ENCODE results near the gene PRDM7. TPM values are rescaled to one million over a fixed set of nuclear protein-coding genes. Genes with fewer than 3 reads are reported as not detected.

PRDM7 gene
- total RNA-seq, 4 donors from 2014 or later = not detected

GRCh38 chr16:90028985-90029384 lies 48.1 kb downstream of the PRDM7 start:
- Histone ChIP-seq H3K27ac (no peak overlapping the region), H3K27me3 (no peaks in the 10 kb centered on the region), H3K36me3 (peaks cover 0 to 63% (median 7%) of the 10 kb centered on the region in 3 donors), H3K9me3 (no peaks in the 10 kb centered on the region), H3K4me1 (peaks cover 0 to 3% (median 0%) of the 10 kb centered on the region in 3 donors), H3K4me3 (no peak overlapping the region)
- 87 to 100% methylated on average over 6 to 8 of the region's 12 CpGs for WGBS, 2 donors
- TF ChIP-seq POLR2A (IDR thresholded peaks at IDR 0.05) (no peak), CTCF (IDR thresholded peaks at IDR 0.05) (no peak)
- intact Hi-C loops (cut with DNase I) = no loop called here
- DNase-seq = no peak

- WGBS, 2 donors = 90 to 92% methylated on average over 9 to 15 of the region's 17 CpGs
- H3K27ac ChIP-seq = no peak overlapping the region
- no peak for DNase-seq
- no peak for TF ChIP-seq CTCF (IDR thresholded peaks at IDR 0.05)
- TF ChIP-seq POLR2A (IDR thresholded peaks at IDR 0.05) = no peak
- H3K9me3 ChIP-seq = no peaks in the 10 kb centered on the region
- intact Hi-C loops (cut with DNase I) = no loop called here
- no peaks in the 10 kb centered on the region for H3K27me3 ChIP-seq
- H3K4me3 ChIP-seq = no peak overlapping the region
- H3K4me1 ChIP-seq = peaks cover 6 to 16% (median 10%) of the 10 kb centered on the region in 3 donors
- H3K36me3 ChIP-seq = peaks cover 0 to 49% (median 7%) of the 10 kb centered on the region in 3 donors
These were observed 49.5 kb downstream of the PRDM7 start for GRCh38 chr16:90027611-90028010.

- peaks cover 10 to 23% (median 11%) of the 10 kb centered on the region in 3 donors for H3K4me1 ChIP-seq
- H3K27me3 ChIP-seq = no peaks in the 10 kb centered on the region
- H3K4me3 ChIP-seq = no peak overlapping the region
- WGBS, 2 donors = 62 to 74% methylated on average over 8 of the region's 8 CpGs
- peaks cover 0 to 35% (median 0%) of the 10 kb centered on the region in 3 donors for H3K36me3 ChIP-seq
- DNase-seq = no peak
- intact Hi-C loops (cut with DNase I) = no loop called here
- TF ChIP-seq CTCF (IDR thresholded peaks at IDR 0.05) (no peak), POLR2A (IDR thresholded peaks at IDR 0.05) (no peak)
- H3K27ac ChIP-seq = no peak overlapping the region
- H3K9me3 ChIP-seq = no peaks in the 10 kb centered on the region
These were observed 51.0 kb downstream of the PRDM7 start for GRCh38 chr16:90026135-90026534.

GRCh38 chr16:90023078-90023447 lies 54.1 kb downstream of the PRDM7 start:
- no peaks in the 10 kb centered on the region for H3K9me3 ChIP-seq
- DNase-seq = no peak
- intact Hi-C loops (cut with DNase I) = no loop called here
- peak overlapping the region; percentile 64 to 82 (median 75) for H3K27ac ChIP-seq
- peaks cover 26 to 49% (median 26%) of the 10 kb centered on the region in 3 donors for H3K4me1 ChIP-seq
- peaks cover 0 to 9% (median 0%) of the 10 kb centered on the region in 4 donors for H3K27me3 ChIP-seq
- peak overlapping the region; percentile 67 to 89 (median 72) for H3K4me3 ChIP-seq
- H3K36me3 ChIP-seq = peaks cover 0 to 9% (median 0%) of the 10 kb centered on the region in 3 donors
- no peak for TF ChIP-seq POLR2A (IDR thresholded peaks at IDR 0.05)
- TF ChIP-seq CTCF (IDR thresholded peaks at IDR 0.05) = no peak
- WGBS, 2 donors = 0 to 54% methylated on average over 1 to 3 of the region's 7 CpGs

GRCh38 chr16:90022209-90023077 lies 54.7 kb downstream of the PRDM7 start:
- DNase-seq = no peak
- intact Hi-C loops (cut with DNase I) = no loop called here
- peaks cover 26 to 50% (median 26%) of the 10 kb centered on the region in 3 donors for H3K4me1 ChIP-seq
- H3K27ac ChIP-seq = peak overlapping the region; percentile 64 to 82 (median 75)
- 17 to 40% methylated on average over 4 to 9 of the region's 57 CpGs for WGBS, 2 donors
- H3K36me3 ChIP-seq = peaks cover 0 to 5% (median 0%) of the 10 kb centered on the region in 3 donors
- TF ChIP-seq CTCF (IDR thresholded peaks at IDR 0.05) (peak in 1 of 6 experiments; percentile 8), POLR2A (IDR thresholded peaks at IDR 0.05) (peak in 1 of 4 donors; percentile 12)
- peak overlapping the region; percentile 67 to 89 (median 72) for H3K4me3 ChIP-seq
- H3K27me3 ChIP-seq = peaks cover 0 to 9% (median 0%) of the 10 kb centered on the region in 4 donors
- no peaks in the 10 kb centered on the region for H3K9me3 ChIP-seq

All from esophagus squamous epithelium (tissue), 5 donors.